HG03457 (cell line): ENCODE results near the gene TDRD12.

Source experiments
- ATAC-seq: cut with Tn5 transposase; IDR thresholded peaks from one replicate; pipeline ENCODE4 v1.9.1; 2021; ENCODE audit warnings: moderate number of reproducible peaks; ENCODE audit not compliant: unreplicated experiment

TDRD12 gene

DNA sequence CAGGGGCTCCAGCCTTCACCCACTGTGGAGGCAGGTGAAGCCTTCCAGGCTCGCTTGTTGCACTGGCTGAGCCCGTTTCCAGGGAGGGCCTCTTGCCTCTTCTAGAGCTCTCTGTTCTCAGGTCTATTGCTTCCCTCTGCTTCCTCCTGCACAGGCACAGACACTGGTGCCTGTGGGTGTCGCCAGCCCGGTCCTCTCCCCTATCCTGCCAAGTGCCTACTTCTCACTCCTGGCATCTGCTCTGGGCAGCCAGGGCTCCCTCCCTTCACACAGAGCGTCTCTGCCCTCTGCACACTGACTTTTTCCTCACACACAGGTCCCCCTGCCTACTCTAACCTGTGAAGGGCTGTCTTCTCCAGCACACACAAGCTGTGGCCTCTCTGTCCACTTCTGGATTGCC, 89.7 kb downstream of the TDRD12 start:
- ATAC-seq = no peak

DNA sequence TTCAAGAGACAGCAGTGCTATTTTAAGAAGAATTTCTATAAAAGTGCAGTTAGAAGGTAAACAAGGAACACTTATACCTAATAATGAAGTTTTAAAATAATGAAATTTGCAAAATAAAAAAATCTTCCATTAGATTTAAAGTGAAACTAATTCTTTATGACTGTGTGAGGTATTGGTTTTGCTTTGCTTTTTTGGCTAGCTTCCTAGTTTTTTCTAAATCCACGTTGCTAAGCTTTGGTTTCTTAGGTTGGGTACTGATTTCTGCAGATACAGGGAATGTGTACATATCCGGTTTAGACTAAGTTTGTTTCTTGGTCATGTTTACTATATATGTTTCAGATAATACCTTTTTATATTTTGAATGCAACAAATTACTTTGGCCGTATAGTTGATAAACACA, 90.2 kb downstream of the TDRD12 start:
- no peak for ATAC-seq

DNA sequence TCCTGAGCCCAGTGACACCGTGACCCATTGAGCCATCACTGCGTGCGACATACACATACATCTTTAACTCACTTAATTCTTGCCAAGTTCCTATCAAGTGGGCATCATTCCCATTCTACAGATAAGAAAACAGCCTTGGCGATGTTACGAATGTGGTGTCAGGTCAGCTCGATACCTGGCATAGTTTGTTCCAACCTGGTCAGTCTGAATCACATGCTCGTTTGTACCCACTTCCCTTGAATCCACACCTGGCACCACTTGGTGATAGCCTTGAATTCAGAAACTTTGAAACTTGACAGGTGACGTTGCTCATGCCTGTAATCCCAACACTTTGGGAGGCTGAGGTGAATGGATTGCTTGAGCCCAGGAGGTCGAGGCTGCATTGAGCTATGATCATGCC, 90.9 kb downstream of the TDRD12 start:
- no peak for ATAC-seq

GRCh38 chr19:32811151-32811550, 91.6 kb downstream of the TDRD12 start:
- no peak for ATAC-seq

- ATAC-seq = no peak
Observed at GRCh38 chr19:32812036-32812435, 92.5 kb downstream of the TDRD12 start.

- ATAC-seq = no peak
Observed at GRCh38 chr19:32812571-32812970, 93.0 kb downstream of the TDRD12 start.

GRCh38 chr19:32813862-32814425, 94.4 kb downstream of the TDRD12 start:
- ATAC-seq = no peak

DNA sequence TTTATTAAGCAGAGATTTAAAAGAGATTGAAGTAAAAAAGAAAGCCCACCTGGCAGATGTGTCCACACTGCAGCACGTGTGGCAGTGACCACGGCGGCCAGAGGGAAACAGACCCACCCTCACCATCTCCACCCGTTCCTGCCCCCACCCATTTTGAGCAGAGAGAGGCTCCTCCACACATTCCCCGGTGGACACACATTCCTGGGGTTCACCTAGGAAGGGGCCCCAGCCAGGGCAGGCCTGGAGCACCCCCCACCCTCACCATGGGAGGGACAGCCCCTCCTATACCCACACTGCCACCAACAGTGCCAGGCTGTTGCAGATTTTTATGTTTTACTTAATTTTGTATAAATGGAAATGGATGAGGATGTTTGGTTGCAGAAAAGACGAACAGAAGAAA, 95.1 kb downstream of the TDRD12 start:
- ATAC-seq = no peak

GRCh38 chr19:32816555-32817099, 97.1 kb downstream of the TDRD12 start:
- no peak for ATAC-seq

DNA sequence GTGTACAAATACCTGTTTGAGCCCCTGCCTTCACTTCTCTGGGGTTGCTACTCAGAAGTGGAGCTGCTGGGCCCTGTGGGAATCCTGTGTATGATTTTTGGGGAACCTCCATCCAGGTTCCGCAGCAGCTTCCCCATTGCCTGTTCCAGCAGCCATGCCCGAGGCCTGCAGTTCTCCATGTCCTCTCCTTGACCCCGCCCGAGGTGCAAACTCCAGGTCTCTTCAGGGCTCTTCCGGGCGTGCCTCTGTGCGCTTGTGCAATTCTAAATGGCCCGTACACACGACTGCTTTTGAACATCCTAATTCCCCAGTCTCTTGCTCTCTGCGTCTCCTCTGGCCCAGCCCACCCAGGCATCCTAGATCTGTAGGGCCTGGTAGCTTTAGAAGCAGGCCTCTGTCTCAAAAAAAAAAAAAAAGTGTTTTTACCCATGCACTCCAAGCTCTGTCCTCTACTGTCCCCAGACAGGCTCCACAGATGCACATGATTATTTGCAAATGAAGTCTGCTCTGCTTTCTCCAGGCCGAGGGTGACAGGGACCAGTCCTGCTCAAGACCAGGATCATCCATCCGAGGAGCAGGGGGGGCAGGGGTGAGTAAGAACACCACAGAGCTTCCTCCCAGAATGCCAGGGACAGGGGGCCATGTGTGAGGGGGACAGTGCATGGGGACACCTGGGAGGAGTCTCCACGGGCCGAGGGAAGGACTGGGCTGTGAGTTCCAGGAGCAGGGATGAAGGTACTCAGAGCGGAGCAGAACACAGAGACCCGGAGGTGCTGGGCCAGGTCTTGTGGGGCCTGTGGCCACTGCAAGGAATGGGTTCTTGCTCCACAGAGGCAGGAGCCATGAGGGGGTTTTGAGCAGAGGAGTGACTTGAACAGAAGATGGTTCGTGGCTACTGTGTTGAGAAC, 98.3 kb downstream of the TDRD12 start:
- no peak for ATAC-seq

- no peak for ATAC-seq
Observed at GRCh38 chr19:32818536-32818935, 99.0 kb downstream of the TDRD12 start.

DNA sequence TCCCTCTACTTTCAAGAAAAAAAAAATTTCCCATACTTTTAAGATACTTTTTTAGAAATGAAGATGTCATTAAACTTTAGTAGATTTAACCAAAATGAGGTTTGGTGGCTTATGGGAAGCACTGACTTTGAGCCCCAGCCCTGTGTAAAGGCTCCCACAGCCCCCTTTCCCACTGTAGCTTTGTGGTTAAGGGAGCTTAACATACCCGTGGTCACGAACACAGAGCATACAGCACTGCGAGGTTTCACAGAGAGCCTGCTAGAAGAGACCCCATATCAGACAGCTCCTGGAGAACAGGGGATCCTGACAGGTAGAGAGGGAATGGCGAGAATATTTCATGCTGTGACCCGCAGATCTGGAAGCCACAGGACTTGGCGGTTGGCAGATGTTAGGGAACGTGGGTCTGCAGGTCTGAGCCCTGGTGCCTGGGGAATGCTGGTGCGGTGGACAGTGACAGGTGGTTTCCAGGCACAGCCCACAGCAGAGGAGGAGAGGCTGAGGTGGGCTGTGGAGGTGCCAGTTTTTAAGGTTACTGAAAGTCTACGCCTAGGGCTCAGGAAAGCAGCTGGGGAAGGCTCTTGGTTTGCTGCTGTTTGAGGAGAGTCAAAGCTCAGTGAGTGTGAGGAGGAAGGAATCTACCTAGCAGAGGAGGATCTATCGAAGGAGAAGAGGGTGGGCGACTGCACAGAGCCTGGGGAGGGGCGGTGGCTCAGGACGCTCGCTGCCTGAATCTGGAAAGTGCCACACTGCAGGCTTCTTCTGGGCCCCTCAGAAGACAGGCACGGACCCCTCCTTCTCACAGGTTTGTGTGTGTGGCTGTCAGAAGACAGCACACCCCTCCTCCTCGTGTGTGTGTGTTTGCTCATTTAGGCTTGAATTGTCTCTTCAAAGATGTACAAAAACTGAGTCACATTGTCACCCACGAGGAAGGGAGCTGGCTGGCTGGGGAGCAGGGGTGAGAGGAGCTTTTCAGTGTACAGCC, 100.1 kb downstream of the TDRD12 start:
- ATAC-seq = no peak

- ATAC-seq = no peak
Observed at GRCh38 chr19:32822916-32823746, 103.6 kb downstream of the TDRD12 start.

DNA sequence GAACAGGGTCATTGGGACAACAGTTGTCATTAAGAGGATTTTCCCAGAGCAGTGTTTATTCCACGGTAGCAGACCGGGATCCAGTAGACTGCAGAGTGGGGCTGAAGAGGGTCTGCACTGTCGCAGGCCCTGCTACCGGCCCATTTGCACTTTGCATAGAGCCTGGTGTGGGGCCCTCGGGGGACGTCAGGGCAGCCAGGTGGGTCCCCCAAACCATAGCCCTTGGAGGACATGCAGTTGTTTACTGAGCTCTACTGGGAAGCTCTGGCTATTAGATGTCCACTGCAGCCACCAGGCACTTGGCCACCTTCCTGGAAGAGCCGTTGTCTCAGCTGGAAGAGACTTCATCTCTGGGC, 104.2 kb downstream of the TDRD12 start:
- ATAC-seq = no peak

GRCh38 chr19:32824191-32824751, 104.7 kb downstream of the TDRD12 start:
- no peak for ATAC-seq

DNA sequence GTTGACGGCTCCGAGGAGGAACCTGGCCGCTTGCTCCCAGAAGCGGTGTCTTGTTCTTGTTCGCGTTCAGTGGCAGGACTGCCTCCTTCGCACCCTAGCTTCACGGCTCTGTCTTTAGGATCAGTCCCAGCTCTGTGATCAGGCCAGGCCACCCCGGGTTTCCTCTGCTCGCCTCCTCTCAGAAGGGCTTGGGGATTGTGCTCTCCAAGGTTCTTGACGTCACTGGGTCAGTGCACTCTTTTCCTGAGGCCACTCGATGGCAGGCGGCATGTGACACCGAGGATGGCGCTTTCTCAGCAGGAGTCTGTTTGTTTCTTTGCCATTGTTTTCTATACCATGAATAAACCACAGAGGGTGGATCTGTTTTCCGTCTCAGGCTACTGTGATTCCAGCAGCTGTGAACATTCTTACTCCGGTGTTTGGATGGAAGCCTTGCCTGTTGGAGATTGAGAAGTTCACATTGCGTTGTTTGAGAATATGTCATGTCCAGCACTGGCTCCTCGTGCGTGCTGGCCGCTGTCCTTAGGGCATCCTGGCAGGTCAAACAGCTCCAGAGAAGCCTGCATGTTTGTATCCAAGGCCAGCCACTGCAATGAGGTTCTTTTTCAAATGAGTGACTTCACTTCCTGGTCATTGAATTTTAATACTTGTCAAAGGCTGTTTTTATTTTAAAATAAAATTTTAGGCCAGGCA, 105.5 kb downstream of the TDRD12 start:
- ATAC-seq = no peak

DNA sequence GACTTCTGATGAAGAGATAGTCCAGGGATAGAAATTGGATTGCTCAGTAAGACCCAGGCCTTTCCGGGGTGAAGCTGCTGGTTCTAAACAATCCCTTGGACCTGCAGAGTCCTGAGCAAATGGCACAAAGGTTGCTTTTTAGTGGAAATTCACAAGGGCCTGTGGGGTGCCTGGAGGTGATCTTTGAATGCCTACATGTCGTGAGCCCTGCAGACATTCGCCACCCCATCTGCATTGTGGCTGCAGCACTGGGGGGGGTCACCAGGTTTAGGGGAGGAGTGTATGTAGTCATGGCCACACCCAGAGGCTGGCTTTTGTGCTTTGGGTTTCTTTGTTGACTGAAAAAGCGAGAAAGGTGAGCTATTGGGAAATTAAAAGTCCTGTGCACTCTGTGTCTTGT, 108.6 kb downstream of the TDRD12 start:
- ATAC-seq = no peak

- no peak for ATAC-seq
Observed at GRCh38 chr19:32828643-32829344, 109.2 kb downstream of the TDRD12 start.
